NCI-H2171 treated with DMSO at 0.1 percent for 48 hours (cell line): ENCODE measurements around the gene TIMM21.

Experiments
- DNase-seq: peaks from one replicate; lab custom pipeline; 2025; lab: John Stamatoyannopoulos, UW

The TIMM21 gene

GRCh38 chr18:74147779-74148542 lies at the start of gene TIMM21, which contains the start of gene FBXO15:
Gene TIMM21 (plus strand): TSS chr18:74148523. CDS start chr18:74148809, 286 bp downstream.
Gene FBXO15 (minus strand): TSS chr18:74147834. CDS start chr18:74147785, 49 bp downstream.
- DNase-seq: peak; percentile 88

- DNase-seq: no peak
These were observed 39.9 kb upstream of the TIMM21 start for GRCh38 chr18:74108460-74108859.

DNA sequence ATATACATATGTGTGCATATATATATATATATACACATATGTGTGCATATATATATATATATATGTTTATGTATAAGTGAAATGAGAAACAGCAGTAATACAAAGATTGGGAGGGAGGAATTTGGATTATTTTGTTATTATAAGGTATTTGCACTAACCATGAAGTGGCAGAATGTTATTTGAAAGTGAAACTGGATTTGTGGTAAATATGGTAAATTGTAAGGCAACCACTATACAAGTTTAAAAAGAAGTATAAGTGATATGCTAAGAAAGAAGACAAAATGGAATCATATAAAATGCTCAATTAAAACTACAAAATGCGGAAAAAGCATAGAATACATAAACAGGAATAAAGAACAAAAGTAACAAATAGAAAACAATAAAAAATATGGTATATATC lies 38.2 kb upstream of the TIMM21 start:
- no peak for DNase-seq

GRCh38 chr18:74110976-74111375 lies 37.3 kb upstream of the TIMM21 start:
- no peak for DNase-seq

GRCh38 chr18:74113711-74114110 lies 34.6 kb upstream of the TIMM21 start:
- DNase-seq: no peak

GRCh38 chr18:74114116-74114515 lies 34.2 kb upstream of the TIMM21 start:
- DNase-seq: no peak

DNA sequence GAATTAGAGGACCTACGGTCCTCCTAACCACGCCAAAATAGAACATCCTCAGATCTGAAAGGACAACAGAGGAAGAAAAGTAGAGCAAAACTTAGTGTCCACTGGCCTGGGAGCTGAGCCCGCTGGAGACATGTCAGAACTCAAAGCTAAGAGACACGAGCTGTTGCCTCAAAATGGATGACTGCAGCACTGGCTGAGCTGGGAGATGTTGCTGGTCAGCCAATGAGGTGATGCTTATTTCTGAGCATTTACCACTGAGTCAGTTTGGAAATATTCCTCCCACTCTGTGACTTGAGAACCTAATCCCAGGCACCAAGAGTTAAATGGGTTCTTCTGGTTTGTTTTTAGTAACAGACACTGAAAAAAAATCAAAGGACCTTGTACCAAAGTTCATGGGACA lies 33.3 kb upstream of the TIMM21 start:
- no peak for DNase-seq

- no peak for DNase-seq
These were observed 31.4 kb upstream of the TIMM21 start for GRCh38 chr18:74116633-74117554.

DNA sequence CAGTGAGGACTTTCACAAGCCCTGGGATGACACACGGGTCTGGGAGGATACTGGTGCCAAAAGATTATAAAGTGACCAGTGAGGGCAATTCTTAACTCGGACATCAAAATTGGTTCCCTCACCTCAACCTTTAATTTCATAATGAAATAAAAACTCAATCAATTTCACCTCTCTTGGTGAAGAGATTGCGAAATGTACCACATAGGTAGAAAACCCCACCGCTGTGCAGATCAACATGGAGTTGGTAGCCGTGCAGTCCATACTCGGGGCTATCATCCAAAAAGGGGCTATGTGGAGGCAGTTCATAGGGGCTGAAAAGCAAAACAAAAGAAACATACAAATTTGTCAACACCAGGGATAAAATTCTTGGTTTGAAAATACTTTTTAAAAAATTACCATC lies 25.1 kb upstream of the TIMM21 start:
- no peak for DNase-seq

GRCh38 chr18:74124642-74125041 lies 23.7 kb upstream of the TIMM21 start:
- no peak for DNase-seq

- no peak for DNase-seq
These were observed 21.4 kb upstream of the TIMM21 start for GRCh38 chr18:74126684-74127655.

DNA sequence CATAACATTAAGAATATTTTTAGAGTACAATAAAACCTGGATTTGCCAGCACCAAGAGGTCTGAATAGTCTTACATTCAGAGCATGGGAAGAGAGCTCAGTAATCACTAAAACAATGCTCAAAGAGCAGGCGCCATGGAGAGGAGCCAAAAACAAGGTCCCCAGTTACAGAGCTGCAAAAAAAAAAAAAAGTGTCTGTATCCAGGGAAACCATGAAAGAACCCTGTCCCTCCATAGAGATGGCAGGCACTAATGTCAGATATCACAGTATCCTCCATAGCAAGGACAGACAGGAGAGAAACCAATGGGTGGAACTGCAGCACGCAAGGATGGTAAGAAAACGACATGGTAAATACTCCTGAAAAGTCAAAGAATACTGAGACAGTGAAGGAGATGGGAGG lies 20.2 kb upstream of the TIMM21 start:
- DNase-seq: no peak

DNA sequence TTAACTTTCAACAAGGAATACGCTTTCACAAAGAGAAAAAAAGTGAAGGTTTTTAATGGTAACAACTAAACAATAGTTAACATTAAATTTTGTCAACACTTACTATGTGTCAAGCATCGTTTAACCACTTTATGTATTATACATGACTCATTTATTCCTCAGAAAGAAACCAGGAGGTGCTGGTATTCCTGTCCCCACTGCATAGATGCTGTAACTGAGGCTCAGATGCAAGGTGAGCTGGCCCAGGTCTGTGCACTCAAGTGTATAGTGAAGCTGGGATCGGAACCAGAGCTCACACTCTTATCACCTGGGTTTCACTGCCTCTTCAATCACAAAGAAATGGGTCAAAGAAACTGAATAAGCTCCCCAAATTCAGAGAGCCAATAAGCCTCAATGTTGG lies 17.2 kb upstream of the TIMM21 start:
- DNase-seq: no peak

GRCh38 chr18:74132201-74132600 lies 16.1 kb upstream of the TIMM21 start:
- DNase-seq: no peak

GRCh38 chr18:74137920-74138538 lies 10.3 kb upstream of the TIMM21 start:
- no peak for DNase-seq

DNA sequence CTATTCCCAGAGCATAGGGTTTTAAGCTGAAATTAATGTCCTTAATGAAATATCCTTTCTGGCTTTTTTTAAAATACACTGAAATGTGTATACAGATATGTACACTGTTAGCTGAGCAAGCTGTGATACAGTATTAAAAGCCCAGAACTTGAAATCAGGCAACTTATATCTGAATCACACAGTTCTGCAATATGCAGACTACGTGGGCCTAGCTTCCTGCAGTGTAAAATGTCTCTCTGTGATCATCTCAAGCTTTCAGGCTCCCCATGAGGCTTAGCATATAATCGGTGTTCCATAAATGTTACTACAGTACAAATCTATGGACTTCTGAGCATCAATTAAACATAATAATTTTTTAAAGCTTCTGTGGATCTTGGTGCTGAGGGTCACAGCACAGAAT lies 8.9 kb upstream of the TIMM21 start:
- no peak for DNase-seq

GRCh38 chr18:74139888-74140287 lies 8.4 kb upstream of the TIMM21 start:
- DNase-seq: no peak

GRCh38 chr18:74140582-74140981 lies 7.7 kb upstream of the TIMM21 start:
- DNase-seq: no peak

- no peak for DNase-seq
These were observed 6.7 kb upstream of the TIMM21 start for GRCh38 chr18:74141667-74142066.

GRCh38 chr18:74142252-74142651 lies 6.1 kb upstream of the TIMM21 start:
- DNase-seq: no peak

GRCh38 chr18:74146756-74147155 lies 1.6 kb upstream of the TIMM21 start:
- no peak for DNase-seq

GRCh38 chr18:74147491-74147778 lies 888 bp upstream of the TIMM21 start:
- DNase-seq: no peak
